Muscle of back (tissue), 11 donors: ENCODE measurements around the gene CBL. TPM values are rescaled to one million over a fixed set of nuclear protein-coding genes. Genes with fewer than 3 reads are reported as not detected.
"Not testable (repeated sequence)": the region's sequence is repeated elsewhere in the genome, so short reads cannot be mapped to it uniquely, and the experiment has no call there.

Source experiments
- DNase-seq, 3 donors: peaks; one replicate each; pipeline versions ENCODE4 v3.0.0 to v3.0.0-alpha.2; 2013
- polyA plus RNA-seq, 10 donors: library from polyadenylated mRNA; unstranded; fragments of 120-200 nt; gene quantifications; one replicate each; pipeline ENCODE4 v1.2.1, GENCODE V29; 2013; ENCODE audit not compliant: insufficient read length in 10 of 10

The CBL gene
- polyA plus RNA-seq, 10 donors, result 10.1 to 16.7 (median 13.2) TPM

GRCh38 chr11:119206511-119207414 lies 624 bp downstream of the CBL start:
- peak in 2 of 3 donors; percentile 45 to 54 for DNase-seq

GRCh38 chr11:119207415-119207960 lies 1.3 kb downstream of the CBL start:
- no peak for DNase-seq

- no peak for DNase-seq
Observed at GRCh38 chr11:119209186-119209585, 3.0 kb downstream of the CBL start.

GRCh38 chr11:119210050-119210449 lies 3.9 kb downstream of the CBL start:
- no peak for DNase-seq

GRCh38 chr11:119218141-119218878 lies 12.2 kb downstream of the CBL start:
- DNase-seq, result peak in 1 of 3 donors; percentile 89

GRCh38 chr11:119222308-119222707 lies 16.2 kb downstream of the CBL start:
- DNase-seq, result peak in 2 of 3 donors; percentile 63 to 78

GRCh38 chr11:119222891-119223290 lies 16.8 kb downstream of the CBL start:
- DNase-seq, result no peak

GRCh38 chr11:119223856-119224255 lies 17.7 kb downstream of the CBL start:
- no peak for DNase-seq

GRCh38 chr11:119228535-119229287 lies 22.6 kb downstream of the CBL start:
- not testable (repeated sequence) for DNase-seq

- DNase-seq, result no peak
Observed at GRCh38 chr11:119229288-119229672, 23.1 kb downstream of the CBL start.

DNA sequence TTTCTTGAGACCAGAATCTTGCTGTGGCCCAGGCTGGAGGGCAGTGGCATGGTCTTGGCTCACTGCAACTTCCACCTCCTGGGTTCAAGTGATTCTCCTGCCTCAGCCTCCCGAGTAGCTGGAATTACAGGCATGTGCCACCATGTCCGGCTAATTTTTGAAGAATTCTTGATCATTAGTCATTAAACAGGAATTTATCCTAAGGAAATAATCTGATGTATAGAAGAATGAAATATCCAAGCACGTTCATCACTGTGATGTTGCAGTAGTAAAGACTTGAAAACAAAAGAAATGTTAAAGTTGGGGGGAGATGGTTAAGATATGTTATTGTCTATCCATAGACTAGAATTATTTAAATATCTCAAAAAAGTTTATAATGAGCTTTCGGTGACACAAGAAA lies 23.6 kb downstream of the CBL start:
- no peak for DNase-seq

- peak in 1 of 3 donors; percentile 41 for DNase-seq
Observed at GRCh38 chr11:119236490-119236889, 30.4 kb downstream of the CBL start.

- DNase-seq, result peak in 1 of 3 donors; percentile 12
Observed at GRCh38 chr11:119236891-119237290, 30.8 kb downstream of the CBL start.

GRCh38 chr11:119237515-119237914 lies 31.4 kb downstream of the CBL start:
- no peak for DNase-seq

DNA sequence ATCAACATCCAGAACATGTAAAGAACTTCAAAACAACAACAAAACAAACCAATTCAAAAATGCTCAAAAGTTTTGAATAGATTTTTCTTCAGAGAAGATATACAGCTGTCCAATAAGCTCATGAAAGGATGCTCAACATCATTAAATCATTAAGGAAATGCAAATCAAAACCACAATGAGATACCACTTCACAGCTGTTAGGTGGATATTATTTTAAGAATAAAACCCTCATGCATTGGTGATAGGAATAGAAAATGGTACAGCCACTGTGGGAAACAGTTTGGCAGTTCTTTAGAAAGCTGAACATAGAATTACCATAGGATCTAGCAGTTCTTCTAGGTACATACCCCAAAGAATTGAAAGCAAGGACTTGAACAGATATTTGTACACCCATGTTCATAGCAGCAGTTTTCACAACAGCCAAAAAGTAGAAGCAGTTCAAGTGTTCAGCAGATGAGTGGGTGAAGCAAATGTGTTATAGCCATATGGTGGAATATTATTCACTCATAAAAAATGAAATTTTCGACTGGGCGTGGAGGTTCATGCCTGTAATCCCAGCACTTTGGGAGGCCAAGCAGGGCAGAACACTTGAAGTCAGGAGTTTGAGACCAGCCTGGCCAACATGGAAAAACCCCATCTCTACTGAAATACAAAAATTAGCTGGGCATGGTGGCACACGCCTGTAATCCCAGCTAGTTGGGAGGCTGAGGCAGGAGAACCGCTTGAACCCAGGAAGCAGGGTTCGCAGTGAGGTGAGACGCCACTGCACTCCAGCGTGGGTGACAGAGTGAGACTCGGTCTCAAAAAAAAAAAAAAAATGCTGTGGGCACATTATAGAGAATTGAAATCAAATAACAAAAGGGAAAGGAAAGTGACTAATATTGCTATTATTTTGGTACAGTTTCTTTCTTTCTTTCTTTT lies 42.9 kb downstream of the CBL start:
- no peak for DNase-seq

DNA sequence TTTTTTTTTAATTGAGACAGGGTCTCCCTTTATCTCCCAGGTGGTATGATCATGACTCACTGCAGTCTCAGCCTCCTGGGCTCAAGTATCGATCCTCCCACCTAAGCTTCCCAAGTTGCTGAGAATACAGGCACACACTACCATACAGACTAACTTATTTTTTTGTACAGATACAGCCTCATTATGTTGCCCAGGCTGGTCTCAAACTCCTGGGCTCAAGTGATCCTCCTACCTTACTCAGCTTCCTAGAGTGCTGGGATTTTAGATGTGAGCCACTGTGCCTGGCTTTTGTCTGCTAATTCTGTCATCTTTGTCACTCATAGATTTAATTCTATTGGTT lies 43.5 kb downstream of the CBL start:
- DNase-seq, result no peak

- DNase-seq, result no peak
Observed at GRCh38 chr11:119251114-119251513, 45.0 kb downstream of the CBL start.

DNA sequence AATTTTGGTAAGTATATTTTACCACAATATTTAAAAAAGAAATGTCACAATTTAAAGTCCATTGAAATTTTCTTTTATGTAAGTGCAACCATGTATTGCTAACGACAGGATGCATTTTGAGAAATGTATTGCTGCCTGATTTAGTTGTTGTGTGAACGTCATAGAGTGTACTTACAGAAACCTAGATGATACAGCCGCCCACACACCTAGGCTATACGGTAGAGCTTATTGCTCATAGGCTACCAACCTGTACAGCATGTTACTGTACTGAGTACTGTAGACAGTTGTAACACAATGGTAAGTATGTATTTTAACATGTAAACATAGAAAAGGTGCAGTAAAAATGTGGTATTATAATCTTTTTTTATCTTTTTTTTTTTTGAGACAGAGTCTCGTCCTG lies 48.1 kb downstream of the CBL start:
- no peak for DNase-seq

DNA sequence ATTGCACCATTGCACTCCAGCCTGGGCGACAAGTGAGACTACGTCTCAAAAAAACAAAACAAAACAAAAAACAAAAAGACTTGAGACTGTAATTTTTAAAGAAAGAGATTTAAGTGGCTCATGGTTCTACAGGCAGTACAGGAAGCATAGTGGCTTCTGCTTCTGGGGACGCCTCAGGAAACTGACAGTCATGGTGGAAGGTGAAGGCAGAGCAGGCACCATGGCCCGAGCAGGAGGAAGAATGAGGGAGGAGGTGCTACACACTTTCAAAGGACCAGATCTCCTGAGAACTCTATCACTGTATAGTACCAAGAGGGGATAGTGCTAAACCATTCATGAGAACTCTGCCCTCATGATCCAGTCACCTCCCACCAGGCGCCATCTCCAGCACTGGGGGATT lies 52.0 kb downstream of the CBL start:
- no peak for DNase-seq

GRCh38 chr11:119258983-119259382 lies 52.8 kb downstream of the CBL start:
- DNase-seq, result no peak
